Progenitor cell of endocrine pancreas (in vitro differentiated cells): ENCODE results near the gene GTF2A1. TPM values are rescaled to one million over a fixed set of nuclear protein-coding genes. Genes with fewer than 3 reads are reported as not detected.
"Not testable (repeated sequence)": the region's sequence is repeated elsewhere in the genome, so short reads cannot be mapped to it uniquely, and the experiment has no call there.

Source experiments
- DNase-seq: peaks from one replicate; pipeline ENCODE4 v3.0.0; 2021; ENCODE audit warnings: low spot score; ENCODE audit not compliant: unreplicated experiment
- H3K27ac Mint-ChIP-seq: 2 replicates; pipeline ENCODE4 v1.8.0; 2021; ENCODE audit warnings: mild to moderate bottlenecking, moderate library complexity, mixed read lengths
- H3K27me3 Mint-ChIP-seq: 2 replicates; pipeline ENCODE4 v1.8.0; 2021; ENCODE audit warnings: mixed read lengths
- H3K36me3 Mint-ChIP-seq: 2 replicates; pipeline ENCODE4 v1.8.0; 2022; ENCODE audit warnings: mixed read lengths; ENCODE audit not compliant: insufficient read depth
- H3K4me1 Mint-ChIP-seq: 2 replicates; pipeline ENCODE4 v1.8.0; 2021; ENCODE audit warnings: low read depth, mixed read lengths
- H3K4me3 Mint-ChIP-seq: 2 replicates; pipeline ENCODE4 v1.8.0; 2021; ENCODE audit warnings: low read depth, mild to moderate bottlenecking, moderate library complexity, mixed read lengths
- H3K9me3 Mint-ChIP-seq: 2 replicates; pipeline ENCODE4 v1.8.0; 2021; ENCODE audit warnings: low read depth, mixed read lengths
- total RNA-seq: library from RNA; stranded (reverse); gene quantifications from 2 replicates; pipeline ENCODE4 v1.2.1, GENCODE V29; 2021
- TF ChIP-seq, protein P1 (sequence below): fragments of 200-600 bp; sonication (generic); IDR thresholded peaks from one replicate; pipeline ENCODE4 v1.5.0; 2021; ENCODE audit warnings: antibody characterized with exemption, mild to moderate bottlenecking; ENCODE audit not compliant: unreplicated experiment

The GTF2A1 gene
- total RNA-seq, 1 donor from 2014 or later = 33.4 TPM

DNA sequence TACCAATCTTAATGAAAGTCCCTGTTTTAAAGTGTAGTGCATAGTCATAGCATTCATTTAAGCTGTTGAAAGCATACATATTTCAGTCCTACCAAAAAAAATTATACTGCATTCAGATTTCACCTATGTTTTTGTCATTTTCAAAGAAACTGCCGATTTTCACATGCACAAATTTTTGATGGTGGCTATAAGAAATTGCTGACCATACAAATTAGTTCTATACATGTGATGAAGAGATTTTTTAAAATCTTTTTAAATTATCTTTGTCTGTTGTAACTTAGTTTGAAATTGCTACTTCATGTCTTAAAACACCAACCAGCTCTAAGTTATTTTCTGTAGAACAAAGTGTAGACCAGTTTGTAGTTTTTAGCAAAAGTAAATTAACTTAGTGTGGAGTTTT, 3.5 kb upstream of the GTF2A1 start:
- H3K4me3 Mint-ChIP-seq = no peak overlapping the region
- no peak overlapping the region for H3K27ac Mint-ChIP-seq
- DNase-seq = no peak
- TF ChIP-seq, protein P1, sequence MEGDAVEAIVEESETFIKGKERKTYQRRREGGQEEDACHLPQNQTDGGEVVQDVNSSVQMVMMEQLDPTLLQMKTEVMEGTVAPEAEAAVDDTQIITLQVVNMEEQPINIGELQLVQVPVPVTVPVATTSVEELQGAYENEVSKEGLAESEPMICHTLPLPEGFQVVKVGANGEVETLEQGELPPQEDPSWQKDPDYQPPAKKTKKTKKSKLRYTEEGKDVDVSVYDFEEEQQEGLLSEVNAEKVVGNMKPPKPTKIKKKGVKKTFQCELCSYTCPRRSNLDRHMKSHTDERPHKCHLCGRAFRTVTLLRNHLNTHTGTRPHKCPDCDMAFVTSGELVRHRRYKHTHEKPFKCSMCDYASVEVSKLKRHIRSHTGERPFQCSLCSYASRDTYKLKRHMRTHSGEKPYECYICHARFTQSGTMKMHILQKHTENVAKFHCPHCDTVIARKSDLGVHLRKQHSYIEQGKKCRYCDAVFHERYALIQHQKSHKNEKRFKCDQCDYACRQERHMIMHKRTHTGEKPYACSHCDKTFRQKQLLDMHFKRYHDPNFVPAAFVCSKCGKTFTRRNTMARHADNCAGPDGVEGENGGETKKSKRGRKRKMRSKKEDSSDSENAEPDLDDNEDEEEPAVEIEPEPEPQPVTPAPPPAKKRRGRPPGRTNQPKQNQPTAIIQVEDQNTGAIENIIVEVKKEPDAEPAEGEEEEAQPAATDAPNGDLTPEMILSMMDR = no peak
- peaks cover 3% of the 10 kb centered on the region for H3K36me3 Mint-ChIP-seq
- no peaks in the 10 kb centered on the region for H3K9me3 Mint-ChIP-seq
- H3K27me3 Mint-ChIP-seq = no peaks in the 10 kb centered on the region
- peaks cover 14% of the 10 kb centered on the region for H3K4me1 Mint-ChIP-seq

DNA sequence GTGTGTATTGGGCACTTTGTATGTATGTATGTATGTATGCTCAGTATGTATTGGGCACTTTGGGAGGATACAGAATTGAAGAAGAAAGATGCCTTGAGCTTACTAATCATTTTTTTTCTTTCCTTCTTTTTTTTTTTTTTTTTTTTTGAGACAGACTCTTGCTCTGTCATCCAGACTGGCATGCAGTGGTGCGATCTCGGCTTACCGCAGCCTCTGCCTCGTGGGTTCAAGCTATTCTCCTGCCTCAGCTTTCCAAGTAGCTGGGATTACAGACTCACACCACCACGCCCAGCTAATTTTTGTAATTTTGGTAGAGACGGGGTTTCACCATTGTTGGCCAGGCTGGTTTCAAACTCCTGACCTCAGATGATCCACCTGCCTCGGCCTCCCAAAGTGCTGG, 3.0 kb upstream of the GTF2A1 start:
- peaks cover 17% of the 10 kb centered on the region for H3K4me1 Mint-ChIP-seq
- H3K4me3 Mint-ChIP-seq, H3K27me3 Mint-ChIP-seq, H3K9me3 Mint-ChIP-seq, H3K36me3 Mint-ChIP-seq, H3K27ac Mint-ChIP-seq, DNase-seq: not testable (repeated sequence)

DNA sequence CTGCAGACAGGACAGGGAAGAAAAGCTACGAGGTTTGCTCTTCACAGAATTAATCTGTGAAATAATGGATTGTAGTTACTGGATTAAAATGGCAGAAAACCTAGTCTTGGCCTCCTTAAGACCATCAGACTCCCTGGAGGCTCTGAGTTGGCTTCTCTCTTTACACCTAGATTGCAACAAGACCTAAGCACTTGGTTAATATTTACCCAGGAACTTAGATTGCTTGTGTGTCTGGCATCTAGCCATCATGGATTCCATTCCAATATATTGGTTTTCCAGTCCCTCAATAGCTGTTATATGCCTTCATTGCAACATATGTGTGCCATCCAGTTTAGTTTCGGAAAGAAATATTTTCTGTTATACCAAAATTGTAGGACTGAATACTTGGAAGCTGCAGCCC, 1.9 kb upstream of the GTF2A1 start:
- DNase-seq = no peak
- Mint-ChIP-seq H3K27ac (peak overlapping the region; percentile 71), H3K36me3 (peaks cover 3% of the 10 kb centered on the region), H3K27me3 (no peaks in the 10 kb centered on the region), H3K4me3 (peak overlapping the region; percentile 40), H3K4me1 (peaks cover 26% of the 10 kb centered on the region), H3K9me3 (no peaks in the 10 kb centered on the region)
- TF ChIP-seq, protein P1 = no peak

DNA sequence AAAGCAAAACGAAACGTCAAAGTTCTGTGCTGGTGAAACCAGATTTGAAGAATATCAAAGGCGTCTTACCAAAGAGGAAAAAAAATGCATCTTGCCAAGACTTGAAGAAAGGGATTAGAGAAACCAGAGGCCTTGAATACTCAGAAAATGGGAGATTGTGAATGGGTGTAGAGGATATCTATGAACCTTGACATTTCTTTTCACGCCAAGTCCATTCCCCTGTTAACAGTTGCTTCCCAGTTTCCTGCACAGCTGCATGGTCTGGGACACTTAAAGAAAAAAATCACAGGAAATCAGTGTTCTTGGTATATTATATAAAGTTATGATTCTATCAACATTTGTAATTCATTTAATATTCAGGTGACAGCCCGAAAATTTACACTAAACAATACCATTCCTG, 1.4 kb upstream of the GTF2A1 start:
- peak overlapping the region; percentile 99 for H3K27ac Mint-ChIP-seq
- H3K4me1 Mint-ChIP-seq = peaks cover 27% of the 10 kb centered on the region
- H3K36me3 Mint-ChIP-seq = peaks cover 3% of the 10 kb centered on the region
- peak overlapping the region; percentile 97 for H3K4me3 Mint-ChIP-seq
- H3K9me3 Mint-ChIP-seq = no peaks in the 10 kb centered on the region
- TF ChIP-seq, protein P1 = no peak
- H3K27me3 Mint-ChIP-seq = no peaks in the 10 kb centered on the region
- DNase-seq = no peak

DNA sequence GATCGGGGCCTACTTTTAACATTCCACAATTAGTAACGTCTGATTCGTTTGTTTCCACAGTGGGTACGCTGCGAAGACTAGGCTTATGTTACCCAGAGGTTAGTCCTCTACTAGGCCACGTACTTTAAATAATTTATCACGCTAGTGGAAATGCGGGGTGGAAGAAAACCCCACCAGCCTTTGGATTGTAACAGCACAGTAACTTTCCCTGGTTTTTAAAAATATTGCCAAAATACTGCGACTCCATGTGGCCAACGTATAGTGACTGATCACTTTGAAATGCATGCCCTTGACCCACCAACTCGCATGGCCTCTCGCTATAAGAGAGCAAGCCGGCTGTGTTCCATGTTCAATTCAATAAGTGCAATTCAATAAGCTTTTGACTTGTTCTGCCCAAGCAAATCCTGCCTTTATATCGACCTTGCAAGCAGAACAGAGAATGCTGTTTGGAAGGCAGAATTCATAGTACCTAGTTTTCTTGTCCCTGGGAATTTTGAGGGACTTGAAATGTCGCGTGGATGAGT, 882 bp upstream of the GTF2A1 start:
- H3K36me3 Mint-ChIP-seq = peaks cover 3% of the 10 kb centered on the region
- DNase-seq = no peak
- H3K27me3 Mint-ChIP-seq = no peaks in the 10 kb centered on the region
- no peaks in the 10 kb centered on the region for H3K9me3 Mint-ChIP-seq
- peak overlapping the region; percentile 97 for H3K4me3 Mint-ChIP-seq
- H3K4me1 Mint-ChIP-seq = peaks cover 27% of the 10 kb centered on the region
- TF ChIP-seq, protein P1 = no peak
- peak overlapping the region; percentile 99 for H3K27ac Mint-ChIP-seq

DNA sequence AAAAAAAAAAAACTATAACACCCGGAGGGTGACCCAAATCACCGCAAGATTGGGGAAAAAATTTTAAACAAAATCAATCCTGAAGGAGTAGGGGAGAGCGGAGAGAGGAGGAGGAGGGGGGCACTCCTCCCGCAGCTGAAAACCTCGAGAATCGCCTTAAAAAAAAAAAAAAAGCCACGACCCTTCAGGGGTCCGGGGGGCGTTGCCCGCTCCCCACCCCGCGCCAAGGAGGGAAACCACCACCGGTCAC, 254 bp downstream of the GTF2A1 start:
- Mint-ChIP-seq H3K4me1 (peaks cover 27% of the 10 kb centered on the region), H3K36me3 (peaks cover 8% of the 10 kb centered on the region), H3K4me3 (peak overlapping the region; percentile 97), H3K27ac (peak overlapping the region; percentile 99), H3K9me3 (no peaks in the 10 kb centered on the region), H3K27me3 (no peaks in the 10 kb centered on the region)
- TF ChIP-seq, protein P1 = no peak
- no peak for DNase-seq
